WTC11 (cell line): ENCODE data around the gene TMEM63C. TPM values are rescaled to one million over a fixed set of nuclear protein-coding genes. Genes with fewer than 3 reads are reported as not detected.

ENCODE experiments used
- ATAC-seq: fragments of 200-7000 bp; cut with Tn5 transposase; 2 replicates; pipeline ENCODE4 v1.10.0; 2021; ENCODE audit warnings: mild to moderate bottlenecking, moderate library complexity
- CTCF ChIA-PET: fragments of 300-600 bp; sonication (Branson Sonifier 250); formaldehyde crosslinking; loops from one replicate; lab custom pipeline; 2021; ENCODE audit warnings: antibody characterized with exemption; lab: Charles Lee
- POLR2A ChIA-PET: fragments of 350-600 bp; sonication (Branson Sonifier 250); formaldehyde crosslinking; loops from one replicate; lab custom pipeline; 2021; ENCODE audit warnings: antibody characterized with exemption; lab: Charles Lee
- DNase-seq: peaks from one replicate; pipeline ENCODE4 v3.0.0; 2021; ENCODE audit warnings: low spot score
- H3K27ac Mint-ChIP-seq: 2 replicates; pipeline ENCODE4 v1.8.0; 2021; ENCODE audit warnings: mixed read lengths
- H3K27me3 Mint-ChIP-seq: 2 replicates; pipeline ENCODE4 v1.8.0; 2021; ENCODE audit warnings: low read depth, mild to moderate bottlenecking, moderate library complexity, mixed read lengths
- H3K36me3 Mint-ChIP-seq: 2 replicates; pipeline ENCODE4 v1.8.0; 2021; ENCODE audit warnings: mixed read lengths
- H3K4me1 Mint-ChIP-seq: 2 replicates; pipeline ENCODE4 v1.8.0; 2022; ENCODE audit warnings: mixed read lengths
- H3K4me3 Mint-ChIP-seq: 2 replicates; pipeline ENCODE4 v1.8.0; 2021; ENCODE audit warnings: mild to moderate bottlenecking, moderate library complexity, mixed read lengths
- H3K9me3 Mint-ChIP-seq: 2 replicates; pipeline ENCODE4 v1.8.0; 2021; ENCODE audit warnings: mixed read lengths
- CBFB ChIP-seq: sonication (generic); formaldehyde crosslinking; IDR thresholded peaks from 2 replicates; pipeline ENCODE4 v1.8.1; 2022; ENCODE audit warnings: mild to moderate bottlenecking, low read depth, missing genetic modification reagents
- FOXK1 ChIP-seq: sonication (generic); formaldehyde crosslinking; IDR thresholded peaks from 2 replicates; pipeline ENCODE4 v1.8.0; 2022; ENCODE audit warnings: mild to moderate bottlenecking, moderate library complexity, missing genetic modification reagents
- JUN ChIP-seq: sonication (generic); formaldehyde crosslinking; IDR thresholded peaks from 2 replicates; pipeline ENCODE4 v1.8.0; 2023; ENCODE audit warnings: mild to moderate bottlenecking, missing genetic modification reagents
- NFATC4 ChIP-seq: fragments of 250-450 bp; sonication (Bioruptor Pico); IDR thresholded peaks from 2 replicates; pipeline ENCODE4 v1.9.0; 2021; ENCODE audit warnings: mild to moderate bottlenecking
- NFE2L1 ChIP-seq: sonication (generic); formaldehyde crosslinking; IDR thresholded peaks from 2 replicates; pipeline ENCODE4 v1.8.1; 2023; ENCODE audit warnings: missing genetic modification reagents
- NR1H2 ChIP-seq: sonication (generic); formaldehyde crosslinking; IDR thresholded peaks from 2 replicates; pipeline ENCODE4 v1.9.0; 2021; ENCODE audit warnings: mild to moderate bottlenecking, moderate library complexity, missing genetic modification reagents
- PRDM15 ChIP-seq: sonication (generic); formaldehyde crosslinking; IDR thresholded peaks from 2 replicates; pipeline ENCODE4 v1.8.0; 2022; ENCODE audit warnings: missing genetic modification reagents
- RORB ChIP-seq: fragments of 250-450 bp; sonication (Bioruptor Pico); IDR thresholded peaks from 2 replicates; pipeline ENCODE4 v1.9.0; 2021; ENCODE audit warnings: mild to moderate bottlenecking
- SOX15 ChIP-seq: fragments of 250-450 bp; sonication (Bioruptor Pico); IDR thresholded peaks from 2 replicates; pipeline ENCODE4 v1.9.0; 2021; ENCODE audit warnings: mild to moderate bottlenecking
- SP1 ChIP-seq: sonication (generic); formaldehyde crosslinking; conservative IDR thresholded peaks from 2 replicates; pipeline ENCODE4 v1.8.1; 2022; ENCODE audit warnings: missing genetic modification reagents
- ZMAT4 ChIP-seq: fragments of 250-450 bp; sonication (Bioruptor Pico); IDR thresholded peaks from 2 replicates; pipeline ENCODE4 v1.9.0; 2021; ENCODE audit warnings: mild to moderate bottlenecking
- ZNF317 ChIP-seq: sonication (generic); formaldehyde crosslinking; IDR thresholded peaks from 2 replicates; pipeline ENCODE4 v1.8.1; 2023; ENCODE audit warnings: low read depth, mild to moderate bottlenecking, moderate library complexity, missing genetic modification reagents, borderline replicate concordance
- ZNF671 ChIP-seq: fragments of 250-450 bp; sonication (Bioruptor Pico); IDR thresholded peaks from 2 replicates; pipeline ENCODE4 v1.8.0; 2021; ENCODE audit warnings: mild to moderate bottlenecking
- total RNA-seq: library from RNA; stranded (reverse); gene quantifications from 3 replicates; pipeline ENCODE4 v1.2.3, GENCODE V29; 2021
- TF ChIP-seq, protein P1 (sequence below): sonication (generic); formaldehyde crosslinking; IDR thresholded peaks from 2 replicates; pipeline ENCODE4 v1.8.1; 2022; ENCODE audit warnings: mild to moderate bottlenecking, missing genetic modification reagents, moderate library complexity, borderline replicate concordance
- TF ChIP-seq, protein P2 (sequence below): fragments of 250-450 bp; sonication (Bioruptor Pico); IDR thresholded peaks from 2 replicates; pipeline ENCODE4 v1.9.0; 2021; ENCODE audit warnings: moderate library complexity, mild to moderate bottlenecking, inconsistent platforms, borderline replicate concordance
- TF ChIP-seq, protein P3 (sequence below): sonication (generic); formaldehyde crosslinking; IDR thresholded peaks from 2 replicates; pipeline ENCODE4 v1.8.1; 2022; ENCODE audit warnings: mild to moderate bottlenecking, moderate library complexity, missing genetic modification reagents
- TF ChIP-seq, protein P4 (sequence below): sonication (generic); formaldehyde crosslinking; IDR thresholded peaks from 2 replicates; pipeline ENCODE4 v1.8.1; 2023; ENCODE audit warnings: mild to moderate bottlenecking, missing genetic modification reagents, borderline replicate concordance

Gene TMEM63C
- total RNA-seq, 1 experiment from 2014 or later: 8.8 TPM

GRCh38 chr14:77243853-77244252 is 62.3 kb downstream of the TMEM63C start:
- TF ChIP-seq CBFB (CRISPR knock-in tag) (no peak), SP1 (CRISPR knock-in tag) (no peak), NFE2L1 (CRISPR knock-in tag) (no peak), JUN (no peak), NFATC4 (CRISPR knock-in tag) (no peak), FOXK1 (CRISPR knock-in tag) (no peak), NR1H2 (CRISPR knock-in tag) (no peak), ZMAT4 (CRISPR knock-in tag) (no peak), ZNF317 (CRISPR knock-in tag) (no peak), PRDM15 (CRISPR knock-in tag) (no peak), SOX15 (no peak), ZNF671 (CRISPR knock-in tag) (no peak), RORB (CRISPR knock-in tag) (no peak)
- TF ChIP-seq, protein P1, sequence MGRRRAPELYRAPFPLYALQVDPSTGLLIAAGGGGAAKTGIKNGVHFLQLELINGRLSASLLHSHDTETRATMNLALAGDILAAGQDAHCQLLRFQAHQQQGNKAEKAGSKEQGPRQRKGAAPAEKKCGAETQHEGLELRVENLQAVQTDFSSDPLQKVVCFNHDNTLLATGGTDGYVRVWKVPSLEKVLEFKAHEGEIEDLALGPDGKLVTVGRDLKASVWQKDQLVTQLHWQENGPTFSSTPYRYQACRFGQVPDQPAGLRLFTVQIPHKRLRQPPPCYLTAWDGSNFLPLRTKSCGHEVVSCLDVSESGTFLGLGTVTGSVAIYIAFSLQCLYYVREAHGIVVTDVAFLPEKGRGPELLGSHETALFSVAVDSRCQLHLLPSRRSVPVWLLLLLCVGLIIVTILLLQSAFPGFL (CRISPR knock-in tag): no peak
- TF ChIP-seq, protein P2, sequence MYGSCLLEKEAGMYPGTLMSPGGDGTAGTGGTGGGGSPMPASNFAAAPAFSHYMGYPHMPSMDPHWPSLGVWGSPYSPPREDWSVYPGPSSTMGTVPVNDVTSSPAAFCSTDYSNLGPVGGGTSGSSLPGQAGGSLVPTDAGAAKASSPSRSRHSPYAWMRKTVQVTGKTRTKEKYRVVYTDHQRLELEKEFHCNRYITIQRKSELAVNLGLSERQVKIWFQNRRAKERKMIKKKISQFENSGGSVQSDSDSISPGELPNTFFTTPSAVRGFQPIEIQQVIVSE (CRISPR knock-in tag): no peak
- TF ChIP-seq, protein P3, sequence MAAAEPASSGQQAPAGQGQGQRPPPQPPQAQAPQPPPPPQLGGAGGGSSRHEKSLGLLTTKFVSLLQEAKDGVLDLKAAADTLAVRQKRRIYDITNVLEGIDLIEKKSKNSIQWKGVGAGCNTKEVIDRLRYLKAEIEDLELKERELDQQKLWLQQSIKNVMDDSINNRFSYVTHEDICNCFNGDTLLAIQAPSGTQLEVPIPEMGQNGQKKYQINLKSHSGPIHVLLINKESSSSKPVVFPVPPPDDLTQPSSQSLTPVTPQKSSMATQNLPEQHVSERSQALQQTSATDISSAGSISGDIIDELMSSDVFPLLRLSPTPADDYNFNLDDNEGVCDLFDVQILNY (CRISPR knock-in tag): no peak
- TF ChIP-seq, protein P4, sequence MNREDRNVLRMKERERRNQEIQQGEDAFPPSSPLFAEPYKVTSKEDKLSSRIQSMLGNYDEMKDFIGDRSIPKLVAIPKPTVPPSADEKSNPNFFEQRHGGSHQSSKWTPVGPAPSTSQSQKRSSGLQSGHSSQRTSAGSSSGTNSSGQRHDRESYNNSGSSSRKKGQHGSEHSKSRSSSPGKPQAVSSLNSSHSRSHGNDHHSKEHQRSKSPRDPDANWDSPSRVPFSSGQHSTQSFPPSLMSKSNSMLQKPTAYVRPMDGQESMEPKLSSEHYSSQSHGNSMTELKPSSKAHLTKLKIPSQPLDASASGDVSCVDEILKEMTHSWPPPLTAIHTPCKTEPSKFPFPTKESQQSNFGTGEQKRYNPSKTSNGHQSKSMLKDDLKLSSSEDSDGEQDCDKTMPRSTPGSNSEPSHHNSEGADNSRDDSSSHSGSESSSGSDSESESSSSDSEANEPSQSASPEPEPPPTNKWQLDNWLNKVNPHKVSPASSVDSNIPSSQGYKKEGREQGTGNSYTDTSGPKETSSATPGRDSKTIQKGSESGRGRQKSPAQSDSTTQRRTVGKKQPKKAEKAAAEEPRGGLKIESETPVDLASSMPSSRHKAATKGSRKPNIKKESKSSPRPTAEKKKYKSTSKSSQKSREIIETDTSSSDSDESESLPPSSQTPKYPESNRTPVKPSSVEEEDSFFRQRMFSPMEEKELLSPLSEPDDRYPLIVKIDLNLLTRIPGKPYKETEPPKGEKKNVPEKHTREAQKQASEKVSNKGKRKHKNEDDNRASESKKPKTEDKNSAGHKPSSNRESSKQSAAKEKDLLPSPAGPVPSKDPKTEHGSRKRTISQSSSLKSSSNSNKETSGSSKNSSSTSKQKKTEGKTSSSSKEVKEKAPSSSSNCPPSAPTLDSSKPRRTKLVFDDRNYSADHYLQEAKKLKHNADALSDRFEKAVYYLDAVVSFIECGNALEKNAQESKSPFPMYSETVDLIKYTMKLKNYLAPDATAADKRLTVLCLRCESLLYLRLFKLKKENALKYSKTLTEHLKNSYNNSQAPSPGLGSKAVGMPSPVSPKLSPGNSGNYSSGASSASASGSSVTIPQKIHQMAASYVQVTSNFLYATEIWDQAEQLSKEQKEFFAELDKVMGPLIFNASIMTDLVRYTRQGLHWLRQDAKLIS (CRISPR knock-in tag): no peak
- TF ChIP-seq, all 79 proteins: peak for 0
- Mint-ChIP-seq H3K4me1 (no peaks in the 10 kb centered on the region), H3K27me3 (no peaks in the 10 kb centered on the region), H3K4me3 (no peak overlapping the region), H3K9me3 (no peaks in the 10 kb centered on the region), H3K36me3 (no peaks in the 10 kb centered on the region), H3K27ac (no peak overlapping the region)
- ATAC-seq (no peak), DNase-seq (no peak)
- CTCF ChIA-PET: no interaction called here
- POLR2A ChIA-PET: no interaction called here
